Natural killer cell treated with Interleukin-12 subunit alpha and Interleukin-12 subunit beta and Interleukin-15 and Interleukin-18, amount 100 ng/mL, for 72 hours (primary cell): ENCODE data around the gene DKKL1. TPM values are rescaled to one million over a fixed set of nuclear protein-coding genes. Genes with fewer than 3 reads are reported as not detected.
A peak's percentile ranks its signal among the peaks of the same experiment; 100 is the strongest.

Source experiments
- ATAC-seq, 2 donors: fragments of 150-1000 bp; cut with Tn5 transposase in 1 of 2; sonication (Bioruptor Pico), chemical (Tn5 transposase) in 1 of 2; 2 replicates each; pipeline ENCODE4 v1.10.0; 2021
- DNase-seq: peaks from one replicate; pipeline ENCODE4 v3.0.0; 2022; ENCODE audit warnings: low spot score
- H3K27ac Mint-ChIP-seq, 2 donors: 1 replicate in 1 of 2; 2 replicates in 1 of 2; pipeline ENCODE4 v1.8.0; 2022; ENCODE audit warnings: mixed read lengths in 2 of 2, mild to moderate bottlenecking in 1 of 2, moderate library complexity in 1 of 2
- H3K27me3 Mint-ChIP-seq, 2 donors: 1 replicate in 1 of 2; 2 replicates in 1 of 2; pipeline ENCODE4 v1.8.0; 2022; ENCODE audit warnings: mixed read lengths in 2 of 2
- H3K36me3 Mint-ChIP-seq: one replicate; pipeline ENCODE4 v1.8.0; 2022; ENCODE audit warnings: mixed read lengths
- H3K4me1 Mint-ChIP-seq, 2 donors: 1 replicate in 1 of 2; 2 replicates in 1 of 2; pipeline ENCODE4 v1.8.0; 2022; ENCODE audit warnings: low read depth in 2 of 2, mixed read lengths in 2 of 2, mild to moderate bottlenecking in 1 of 2
- H3K4me3 Mint-ChIP-seq: one replicate; pipeline ENCODE4 v1.8.0; 2022; ENCODE audit warnings: mixed read lengths
- H3K9me3 Mint-ChIP-seq: 2 replicates; pipeline ENCODE4 v1.8.0; 2022; ENCODE audit warnings: mixed read lengths
- total RNA-seq, 2 donors: library from RNA; stranded (reverse); gene quantifications; one replicate each; pipeline ENCODE4 v1.2.3, GENCODE V29; 2022

The DKKL1 gene
- total RNA-seq, 2 donors from 2014 or later, result not detected

DNA sequence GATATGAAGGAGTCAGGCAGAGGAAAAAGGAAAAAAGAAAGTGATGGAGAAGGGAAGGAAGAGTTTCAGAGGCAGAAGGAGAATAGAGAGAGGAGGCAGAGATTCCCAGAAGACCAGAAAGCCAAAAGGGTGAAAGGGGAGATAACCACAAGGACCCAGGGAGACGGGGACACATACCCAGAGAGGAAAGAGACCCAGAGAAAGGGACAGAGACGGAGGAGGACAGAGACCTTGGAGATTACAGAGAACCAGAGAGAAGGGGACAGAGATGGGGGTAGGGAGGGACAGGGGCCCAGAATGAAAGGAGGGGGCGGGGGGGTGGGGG, 58.2 kb downstream of the DKKL1 start:
- Mint-ChIP-seq H3K27ac (no peak overlapping the region), H3K9me3 (no peaks in the 10 kb centered on the region), H3K27me3 (peaks cover 79 to 89% of the 10 kb centered on the region in 2 donors), H3K4me3 (peak overlapping the region; percentile 55), H3K36me3 (peaks cover 6% of the 10 kb centered on the region), H3K4me1 (peaks cover 33 to 34% of the 10 kb centered on the region in 2 donors)
- no peak for DNase-seq
- no peak for ATAC-seq

- Mint-ChIP-seq H3K4me3 (peak overlapping the region; percentile 79), H3K4me1 (peaks cover 38 to 39% of the 10 kb centered on the region in 2 donors), H3K27me3 (peaks cover 82 to 92% of the 10 kb centered on the region in 2 donors), H3K27ac (no peak overlapping the region), H3K36me3 (peaks cover 9% of the 10 kb centered on the region), H3K9me3 (no peaks in the 10 kb centered on the region)
- DNase-seq, result no peak
- ATAC-seq, result peak; percentile 76 to 84
Observed at GRCh38 chr19:49422407-49423070, 58.9 kb downstream of the DKKL1 start.

DNA sequence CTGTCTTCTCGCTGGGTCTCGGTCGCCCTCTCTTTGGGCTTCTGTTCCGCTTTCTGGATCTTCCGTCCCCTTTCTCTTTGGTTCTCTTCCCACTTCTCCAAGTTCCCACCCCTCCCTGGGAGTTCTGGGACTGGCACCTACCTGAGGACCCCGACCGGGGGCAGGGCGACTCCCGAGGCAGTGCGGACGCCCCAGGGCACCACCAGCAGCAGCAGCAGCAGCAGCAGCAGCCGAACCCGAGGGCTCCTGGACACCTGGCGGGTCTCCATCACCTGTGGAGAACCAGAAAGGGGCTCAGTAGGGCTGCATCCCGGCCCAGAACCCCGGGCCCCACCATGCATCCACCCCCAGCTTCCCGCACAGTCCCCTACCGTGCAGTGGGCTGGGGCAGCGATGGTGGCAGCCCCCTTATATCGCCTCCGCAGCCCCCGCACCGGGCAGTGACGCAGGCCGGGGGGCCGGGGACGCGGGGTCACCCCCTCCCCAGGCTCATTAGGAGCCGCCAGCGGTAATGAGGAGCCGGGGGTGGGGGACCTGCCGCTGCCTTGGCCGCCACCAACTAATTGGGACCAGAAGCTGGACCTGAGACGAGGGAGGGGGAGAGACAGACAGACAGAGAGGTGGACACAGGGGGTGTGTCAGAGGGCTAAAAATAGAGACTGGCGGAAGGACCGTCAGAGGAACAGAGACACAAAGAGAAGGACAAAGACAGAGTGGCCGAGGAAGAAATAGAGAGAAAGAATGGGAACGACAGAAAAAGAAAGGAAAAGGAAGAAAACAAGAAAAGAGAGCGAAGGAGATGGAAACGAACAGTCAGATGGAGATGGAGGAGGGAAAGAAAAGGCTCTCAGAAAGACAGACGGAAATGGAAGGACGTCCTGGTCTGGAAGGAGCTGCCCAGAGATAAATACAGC, 59.7 kb downstream of the DKKL1 start, which contains the start of gene PTH2:
Gene PTH2 (minus strand): TSS at position 371 of the 914 bp plus-strand sequence. CDS start 102 bp downstream, at position 269.
- no peak for DNase-seq
- Mint-ChIP-seq H3K9me3 (no peaks in the 10 kb centered on the region), H3K4me1 (peaks cover 44 to 46% of the 10 kb centered on the region in 2 donors), H3K27ac (no peak within 1 kb of the TSS), H3K4me3 (peak within 1 kb of the TSS; percentile 79), H3K27me3 (peaks cover 82 to 96% of the 10 kb centered on the region in 2 donors), H3K36me3 (peaks cover 9% of the 10 kb centered on the region)
- ATAC-seq, result no peak

GRCh38 chr19:49423985-49424303, 60.3 kb downstream of the DKKL1 start:
- H3K4me3 Mint-ChIP-seq, result peak overlapping the region; percentile 28
- H3K4me1 Mint-ChIP-seq, result peaks cover 44 to 50% of the 10 kb centered on the region in 2 donors
- peaks cover 9% of the 10 kb centered on the region for H3K36me3 Mint-ChIP-seq
- ATAC-seq (no peak), DNase-seq (no peak)
- H3K9me3 Mint-ChIP-seq, result no peaks in the 10 kb centered on the region
- no peak overlapping the region for H3K27ac Mint-ChIP-seq
- H3K27me3 Mint-ChIP-seq, result peaks cover 80 to 95% of the 10 kb centered on the region in 2 donors

Other genes with a start within 250 kb of the DKKL1 start
- gene LIN7B, start 249.5 kb upstream of the DKKL1 start, total RNA-seq, result 1 to 10 TPM; 6.0 to 6.1 TPM
- gene C19orf73, start 244.7 kb upstream of the DKKL1 start, total RNA-seq, result 1 to 10 TPM in 1 of 2 donors, under 1 TPM in 1; 0.95 to 2.9 TPM
- gene PPFIA3, start 244.3 kb upstream of the DKKL1 start, total RNA-seq, result 10 to 100 TPM in 1 of 2 donors, 1 to 10 TPM in 1; 7.0 to 11.3 TPM
- gene HRC, start 208.5 kb upstream of the DKKL1 start, total RNA-seq, result not detected
- not detected for gene TRPM4, start 206.1 kb upstream of the DKKL1 start, total RNA-seq
- 1 to 10 TPM; 4.2 to 5.3 TPM for gene SLC6A16, start 38.7 kb upstream of the DKKL1 start, total RNA-seq
- gene CD37, start 28.5 kb upstream of the DKKL1 start, total RNA-seq, result 100 to 1,000 TPM; 102 to 122 TPM
- not detected for gene TEAD2, start 1.5 kb upstream of the DKKL1 start, total RNA-seq
- gene KASH5, start 24.4 kb downstream of the DKKL1 start, total RNA-seq, result under 1 TPM in 1 of 2 donors, not detected in 1; 0.56 TPM
- not detected for gene PTH2, start 59.6 kb downstream of the DKKL1 start, total RNA-seq
- gene GFY, start 61.5 kb downstream of the DKKL1 start, total RNA-seq, result not detected
- gene SLC17A7, start 77.7 kb downstream of the DKKL1 start, total RNA-seq, result not detected
- 100 to 1,000 TPM; 110 to 170 TPM for gene PIH1D1, start 87.9 kb downstream of the DKKL1 start, total RNA-seq
- 10 to 100 TPM; 29.0 to 65.2 TPM for gene ALDH16A1, start 89.3 kb downstream of the DKKL1 start, total RNA-seq
- gene FLT3LG, start 110.3 kb downstream of the DKKL1 start, total RNA-seq, result 10 to 100 TPM; 33.5 to 80.4 TPM
- 1,000 to 10,000 TPM; 1,861 to 2,042 TPM for gene RPL13A, start 123.7 kb downstream of the DKKL1 start, total RNA-seq
- 1,000 to 10,000 TPM; 1,165 to 1,334 TPM for gene RPS11, start 132.6 kb downstream of the DKKL1 start, total RNA-seq
- gene FCGRT, start 148.8 kb downstream of the DKKL1 start, total RNA-seq, result 1 to 10 TPM; 1.6 to 3.0 TPM
- 1 to 10 TPM; 1.6 to 2.0 TPM for gene RCN3, start 164.1 kb downstream of the DKKL1 start, total RNA-seq
- gene NOSIP, start 216.7 kb downstream of the DKKL1 start, total RNA-seq, result 10 to 100 TPM; 70.6 to 75.2 TPM
- 1 to 10 TPM in 1 of 2 donors, under 1 TPM in 1; 0.81 to 1.5 TPM for gene PRRG2, start 217.4 kb downstream of the DKKL1 start, total RNA-seq
- gene PRR12, start 227.3 kb downstream of the DKKL1 start, total RNA-seq, result 10 to 100 TPM; 29.7 to 45.7 TPM